ENCODE results near the gene LYPLA2. TPM values are rescaled to one million over a fixed set of nuclear protein-coding genes. Genes with fewer than 3 reads are reported as not detected.

LYPLA2 gene
- total RNA-seq, 4 donors from 2014 or later = 31.3 to 75.4 (median 60.6) TPM

GRCh38 chr1:23772854-23773242 is 18.1 kb upstream of the LYPLA2 start:
- Histone ChIP-seq H3K27ac (no peak overlapping the region), H3K27me3 (no peaks in the 10 kb centered on the region), H3K4me3 (replicated peaks in 1 of 3) (no peak overlapping the region), H3K4me1 (peaks cover 18 to 30% of the 10 kb centered on the region in 2 donors), H3K36me3 (no peaks in the 10 kb centered on the region), H3K9me3 (no peaks in the 10 kb centered on the region)
- no peak for DNase-seq
- intact Hi-C loops (cut with DNase I) = loop anchor here (5.0 to 10.0 kb wide), 2 partner anchors 92 to 144 kb away; partner anchors contain the start of gene FUCA1
- TF ChIP-seq, protein P1, sequence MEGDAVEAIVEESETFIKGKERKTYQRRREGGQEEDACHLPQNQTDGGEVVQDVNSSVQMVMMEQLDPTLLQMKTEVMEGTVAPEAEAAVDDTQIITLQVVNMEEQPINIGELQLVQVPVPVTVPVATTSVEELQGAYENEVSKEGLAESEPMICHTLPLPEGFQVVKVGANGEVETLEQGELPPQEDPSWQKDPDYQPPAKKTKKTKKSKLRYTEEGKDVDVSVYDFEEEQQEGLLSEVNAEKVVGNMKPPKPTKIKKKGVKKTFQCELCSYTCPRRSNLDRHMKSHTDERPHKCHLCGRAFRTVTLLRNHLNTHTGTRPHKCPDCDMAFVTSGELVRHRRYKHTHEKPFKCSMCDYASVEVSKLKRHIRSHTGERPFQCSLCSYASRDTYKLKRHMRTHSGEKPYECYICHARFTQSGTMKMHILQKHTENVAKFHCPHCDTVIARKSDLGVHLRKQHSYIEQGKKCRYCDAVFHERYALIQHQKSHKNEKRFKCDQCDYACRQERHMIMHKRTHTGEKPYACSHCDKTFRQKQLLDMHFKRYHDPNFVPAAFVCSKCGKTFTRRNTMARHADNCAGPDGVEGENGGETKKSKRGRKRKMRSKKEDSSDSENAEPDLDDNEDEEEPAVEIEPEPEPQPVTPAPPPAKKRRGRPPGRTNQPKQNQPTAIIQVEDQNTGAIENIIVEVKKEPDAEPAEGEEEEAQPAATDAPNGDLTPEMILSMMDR (IDR thresholded peaks at IDR 0.05) = no peak
- TF ChIP-seq POLR2A (IDR thresholded peaks at IDR 0.05) = no peak
- WGBS, 2 donors = 90 to 92% methylated on average over 10 of the region's 10 CpGs

DNA sequence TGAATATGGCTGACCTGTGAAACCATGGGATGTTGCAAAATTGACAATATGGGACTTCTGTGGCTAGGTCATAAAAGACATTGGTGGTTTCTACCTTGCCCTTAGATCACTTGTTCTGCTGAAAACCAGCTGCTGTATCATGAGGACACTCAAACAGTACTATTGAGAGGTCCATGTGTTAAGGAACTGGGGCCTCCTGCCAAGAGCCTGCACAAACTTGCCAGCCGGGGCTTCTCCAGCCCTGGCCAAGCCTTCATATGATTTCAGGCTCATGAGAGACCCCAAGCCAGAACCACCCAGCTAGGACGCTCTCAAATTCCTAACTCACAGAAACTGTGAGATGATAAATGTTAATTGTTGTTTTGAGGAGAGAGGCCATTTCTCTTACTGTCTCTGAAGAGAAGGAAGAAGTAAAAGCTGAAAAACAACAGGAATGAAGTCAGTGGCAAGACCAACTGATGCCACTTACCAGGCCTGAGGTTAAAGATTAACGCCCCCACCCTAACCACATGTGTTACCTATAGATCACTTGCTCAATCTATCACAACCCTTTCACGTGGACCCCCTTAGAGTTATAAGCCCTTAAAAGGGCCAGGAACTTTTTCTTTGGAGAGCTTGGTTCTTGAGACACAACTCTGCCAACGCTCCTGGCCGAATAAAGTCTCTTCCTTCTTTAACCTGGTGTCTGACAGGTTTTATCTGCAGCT is 16.6 kb upstream of the LYPLA2 start:
- Histone ChIP-seq H3K9me3 (no peaks in the 10 kb centered on the region), H3K36me3 (no peaks in the 10 kb centered on the region), H3K4me1 (peaks cover 24 to 35% of the 10 kb centered on the region in 2 donors), H3K27ac (peak overlapping the region in 2 of 3 donors; percentile 0 to 43), H3K27me3 (no peaks in the 10 kb centered on the region), H3K4me3 (replicated peaks in 1 of 3) (no peak overlapping the region)
- intact Hi-C loops (cut with DNase I) = loop anchor here (5.0 to 10.0 kb wide), 2 partner anchors 90 to 143 kb away; partner anchors contain the start of gene FUCA1
- TF ChIP-seq, protein P1 (IDR thresholded peaks at IDR 0.05) = no peak
- no peak for TF ChIP-seq POLR2A (IDR thresholded peaks at IDR 0.05)
- DNase-seq = peak; percentile 75 to 79
- 56 to 64% methylated on average over 6 of the region's 6 CpGs for WGBS, 2 donors

- H3K36me3 ChIP-seq = no peaks in the 10 kb centered on the region
- TF ChIP-seq, protein P1 (IDR thresholded peaks at IDR 0.05) = no peak
- TF ChIP-seq POLR2A (IDR thresholded peaks at IDR 0.05) = no peak
- H3K9me3 ChIP-seq = no peaks in the 10 kb centered on the region
- H3K27me3 ChIP-seq = no peaks in the 10 kb centered on the region
- H3K4me3 ChIP-seq (replicated peaks in 1 of 3) = no peak overlapping the region
- intact Hi-C loops (cut with DNase I) = loop anchor here (10.0 kb wide), 1 partner anchor 89 kb away; the partner anchor contains the start of gene FUCA1
- 93% methylated on average over 2 of the region's 2 CpGs for WGBS, 2 donors
- H3K4me1 ChIP-seq = peaks cover 28 to 40% of the 10 kb centered on the region in 2 donors
- H3K27ac ChIP-seq = no peak overlapping the region
- DNase-seq = no peak
Measured at GRCh38 chr1:23776217-23776616, 14.7 kb upstream of the LYPLA2 start.

DNA sequence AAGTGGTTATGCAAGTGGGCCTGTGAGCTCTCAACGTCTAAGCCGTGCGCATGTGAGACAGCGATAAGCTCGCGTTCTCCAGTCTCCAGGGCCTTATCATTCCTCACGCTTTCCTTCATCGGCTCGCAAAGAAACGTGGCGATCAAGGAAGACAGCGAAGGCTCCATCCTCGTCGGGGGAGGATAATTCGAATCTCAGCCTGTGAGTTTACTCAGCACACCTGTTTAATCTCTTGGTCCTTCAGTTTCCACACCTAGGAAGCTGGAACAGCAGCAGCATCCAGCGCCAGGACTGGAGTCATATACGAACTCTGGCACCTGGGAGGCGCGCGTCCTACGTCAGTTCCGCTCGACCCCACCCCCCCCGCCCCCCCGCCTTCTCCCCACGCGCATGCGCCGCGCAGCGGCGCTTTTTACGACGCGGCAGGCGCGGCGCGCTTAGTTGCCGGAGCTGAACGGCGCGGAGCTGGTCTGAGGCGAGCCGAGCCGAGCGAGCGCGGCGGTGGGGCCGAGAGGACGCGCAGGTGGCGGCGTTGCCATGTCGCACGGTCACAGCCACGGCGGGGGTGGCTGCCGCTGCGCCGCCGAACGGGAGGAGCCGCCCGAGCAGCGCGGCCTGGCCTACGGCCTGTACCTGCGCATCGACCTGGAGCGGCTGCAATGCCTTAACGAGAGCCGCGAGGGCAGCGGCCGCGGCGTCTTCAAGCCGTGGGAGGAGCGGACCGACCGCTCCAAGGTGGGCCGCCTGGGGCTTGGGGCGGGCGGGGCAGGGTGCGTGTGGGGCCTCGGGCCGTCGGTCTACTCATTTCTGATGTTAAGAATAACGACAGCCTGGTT is 12.7 kb upstream of the LYPLA2 start, which contains the start of gene PITHD1:
Gene PITHD1, plus strand, starts transcription at position 440 of the 836 bp plus-strand sequence. Its CDS starts 98 bp downstream, at position 538.
- intact Hi-C loops (cut with DNase I) = loop anchor here (10.0 kb wide), 1 partner anchor 87 kb away; the partner anchor contains the start of gene FUCA1
- H3K4me3 ChIP-seq (replicated peaks in 1 of 3) = peak within 1 kb of the TSS; percentile 33 to 99 (median 90)
- WGBS, 2 donors = 0 to 1% methylated on average over 16 to 32 of the region's 91 CpGs

More for the DNA sequence above, 12.7 kb upstream of the LYPLA2 start, which contains the start of gene PITHD1:
- TF ChIP-seq, protein P1 (IDR thresholded peaks at IDR 0.05) = no peak
- TF ChIP-seq POLR2A (IDR thresholded peaks at IDR 0.05) = peak; percentile 12 to 89
- DNase-seq = peak; percentile 75 to 76
- peaks cover 28 to 39% of the 10 kb centered on the region in 2 donors for H3K4me1 ChIP-seq
- H3K9me3 ChIP-seq = no peaks in the 10 kb centered on the region
- no peaks in the 10 kb centered on the region for H3K36me3 ChIP-seq
- no peaks in the 10 kb centered on the region for H3K27me3 ChIP-seq
- peak within 1 kb of the TSS; percentile 76 to 92 (median 79) for H3K27ac ChIP-seq

All from thyroid gland (tissue), 4 donors.